Tibial nerve (tissue), 4 donors: ENCODE measurements around the gene PHC2.

Experiments used
- CTCF ChIP-seq, 5 experiments: fragments of 200-600 bp in 3 of 5; fragments of 450-650 bp in 2 of 5; sonication (generic) in 3 of 5; IDR thresholded peaks; one replicate each; pipeline ENCODE4 v1.5.1; 2016 to 2019; ENCODE audit warnings: antibody characterized with exemption in 5 of 5, mild to moderate bottlenecking in 3 of 5, moderate library complexity in 2 of 5
- EP300 ChIP-seq, 2 donors: sonication (generic); formaldehyde crosslinking; IDR thresholded peaks; one replicate each; pipeline ENCODE4 v1.6.1; 2017; ENCODE audit warnings: antibody characterized with exemption in 2 of 2, mild to moderate bottlenecking in 1 of 2
- POLR2A ChIP-seq, 2 donors: fragments of 450-650 bp; IDR thresholded peaks; one replicate each; pipeline ENCODE4 v1.6.1; 2017; ENCODE audit warnings: antibody characterized with exemption in 2 of 2, mild to moderate bottlenecking in 2 of 2, moderate library complexity in 2 of 2

- TF ChIP-seq CTCF (IDR thresholded peaks at IDR 0.05) = no peak
- TF ChIP-seq POLR2A (IDR thresholded peaks at IDR 0.05) = no peak
- no peak for TF ChIP-seq EP300 (IDR thresholded peaks at IDR 0.05)
Measured at GRCh38 chr1:33358114-33358794, 72.6 kb downstream of the PHC2 start.
